ENCODE results near the gene TAS2R43. TPM values are rescaled to one million over a fixed set of nuclear protein-coding genes. Genes with fewer than 3 reads are reported as not detected.
"Not testable (repeated sequence)": the region's sequence is repeated elsewhere in the genome, so short reads cannot be mapped to it uniquely, and the experiment has no call there.

TAS2R43 gene
- total RNA-seq, 1 donor from 2014 or later, result 0.52 TPM

GRCh38 chr12:11130382-11130781 lies 38.3 kb upstream of the TAS2R43 start:
- TF ChIP-seq EZH2 (IDR thresholded peaks at IDR 0.05; ENCODE audit: insufficient read depth, low read length), result no peak
- TF ChIP-seq CTCF (IDR thresholded peaks at IDR 0.05; ENCODE audit: insufficient read depth, low read depth, low read length), result no peak
- Histone ChIP-seq H3K9ac (ENCODE audit: low read length) (no peak overlapping the region), H3K9me3 (ENCODE audit: insufficient read depth, low read depth, low read length) (no peaks in the 10 kb centered on the region), H3K36me3 (ENCODE audit: insufficient read depth, low read length) (no peaks in the 10 kb centered on the region), H3K4me2 (ENCODE audit: low read length) (no peak overlapping the region), H3K4me3 (ENCODE audit: insufficient read depth, low read depth, low read length) (no peak overlapping the region), H3K4me1 (ENCODE audit: insufficient read depth, low read length) (no peaks in the 10 kb centered on the region), H2AFZ (ENCODE audit: low read depth, low read length) (no peak overlapping the region), H3K27me3 (ENCODE audit: insufficient read depth, low read length) (no peaks in the 10 kb centered on the region), H3K79me2 (ENCODE audit: insufficient read depth, low read length) (peaks cover 85% of the 10 kb centered on the region), H4K20me1 (ENCODE audit: insufficient read depth, low read length) (peaks cover 38% of the 10 kb centered on the region), H3K27ac (ENCODE audit: low read depth, low read length) (no peak overlapping the region)
- Mint-ChIP-seq H3K36me3 (ENCODE audit: low read depth, unreplicated experiment) (peaks cover 10% of the 10 kb centered on the region), H3K27me3 (ENCODE audit: low read depth, unreplicated experiment) (no peaks in the 10 kb centered on the region), H3K9me3 (ENCODE audit: unreplicated experiment) (no peaks in the 10 kb centered on the region), H3K4me1 (ENCODE audit: low read depth, unreplicated experiment) (peaks cover 2% of the 10 kb centered on the region), H3K27ac (ENCODE audit: unreplicated experiment) (no peak overlapping the region), H3K4me3 (ENCODE audit: unreplicated experiment) (no peak overlapping the region)
- DNase-seq (ENCODE audit: low read depth) (no peak), FAIRE-seq (no peak)

GRCh38 chr12:11114130-11114529 lies 22.0 kb upstream of the TAS2R43 start:
- H3K4me1 ChIP-seq (ENCODE audit: insufficient read depth, low read length); H3K36me3 Mint-ChIP-seq (ENCODE audit: low read depth, unreplicated experiment); H3K9ac ChIP-seq (ENCODE audit: low read length); H3K36me3 ChIP-seq (ENCODE audit: insufficient read depth, low read length); H3K4me3 ChIP-seq (ENCODE audit: insufficient read depth, low read depth, low read length); H2AFZ ChIP-seq (ENCODE audit: low read depth, low read length); H3K27me3 Mint-ChIP-seq (ENCODE audit: low read depth, unreplicated experiment); H3K9me3 ChIP-seq (ENCODE audit: insufficient read depth, low read depth, low read length); H3K4me2 ChIP-seq (ENCODE audit: low read length); H3K9me3 Mint-ChIP-seq (ENCODE audit: unreplicated experiment); H3K27ac Mint-ChIP-seq (ENCODE audit: unreplicated experiment); H3K4me3 Mint-ChIP-seq (ENCODE audit: unreplicated experiment); H3K27ac ChIP-seq (ENCODE audit: low read depth, low read length); DNase-seq (ENCODE audit: low read depth); H3K27me3 ChIP-seq (ENCODE audit: insufficient read depth, low read length); FAIRE-seq: not testable (repeated sequence)
- H3K79me2 ChIP-seq (ENCODE audit: insufficient read depth, low read length), result peaks cover 90% of the 10 kb centered on the region
- H4K20me1 ChIP-seq (ENCODE audit: insufficient read depth, low read length), result peaks cover 44% of the 10 kb centered on the region
- H3K4me1 Mint-ChIP-seq (ENCODE audit: low read depth, unreplicated experiment), result peaks cover 13% of the 10 kb centered on the region

GRCh38 chr12:11111213-11111612 lies 19.1 kb upstream of the TAS2R43 start:
- not testable (repeated sequence) for H2AFZ ChIP-seq (ENCODE audit: low read depth, low read length); FAIRE-seq; H3K36me3 ChIP-seq (ENCODE audit: insufficient read depth, low read length); H3K9ac ChIP-seq (ENCODE audit: low read length); H3K4me1 ChIP-seq (ENCODE audit: insufficient read depth, low read length); H3K27ac ChIP-seq (ENCODE audit: low read depth, low read length); H3K4me3 ChIP-seq (ENCODE audit: insufficient read depth, low read depth, low read length); H3K9me3 Mint-ChIP-seq (ENCODE audit: unreplicated experiment); H3K27me3 ChIP-seq (ENCODE audit: insufficient read depth, low read length); H3K27me3 Mint-ChIP-seq (ENCODE audit: low read depth, unreplicated experiment); H3K4me2 ChIP-seq (ENCODE audit: low read length); H3K9me3 ChIP-seq (ENCODE audit: insufficient read depth, low read depth, low read length); DNase-seq (ENCODE audit: low read depth); H3K4me3 Mint-ChIP-seq (ENCODE audit: unreplicated experiment); H3K4me1 Mint-ChIP-seq (ENCODE audit: low read depth, unreplicated experiment)
- Mint-ChIP-seq H3K27ac (ENCODE audit: unreplicated experiment) (peak overlapping the region; percentile 37), H3K36me3 (ENCODE audit: low read depth, unreplicated experiment) (peaks cover 18% of the 10 kb centered on the region)
- peaks cover 94% of the 10 kb centered on the region for H3K79me2 ChIP-seq (ENCODE audit: insufficient read depth, low read length)
- peaks cover 42% of the 10 kb centered on the region for H4K20me1 ChIP-seq (ENCODE audit: insufficient read depth, low read length)

- Mint-ChIP-seq H3K9me3 (ENCODE audit: unreplicated experiment) (peaks cover 8% of the 10 kb centered on the region), H3K27ac (ENCODE audit: unreplicated experiment) (no peak overlapping the region), H3K4me3 (ENCODE audit: unreplicated experiment) (no peak overlapping the region), H3K27me3 (ENCODE audit: low read depth, unreplicated experiment) (no peaks in the 10 kb centered on the region), H3K4me1 (ENCODE audit: low read depth, unreplicated experiment) (peaks cover 7% of the 10 kb centered on the region), H3K36me3 (ENCODE audit: low read depth, unreplicated experiment) (peaks cover 18% of the 10 kb centered on the region)
- no peak overlapping the region for H2AFZ ChIP-seq (ENCODE audit: low read depth, low read length)
- H3K9me3 ChIP-seq (ENCODE audit: insufficient read depth, low read depth, low read length), result no peaks in the 10 kb centered on the region
- FAIRE-seq, result no peak
- peaks cover 79% of the 10 kb centered on the region for H3K79me2 ChIP-seq (ENCODE audit: insufficient read depth, low read length)
- no peak for DNase-seq (ENCODE audit: low read depth)
- no peak overlapping the region for H3K27ac ChIP-seq (ENCODE audit: low read depth, low read length)
- peaks cover 31% of the 10 kb centered on the region for H4K20me1 ChIP-seq (ENCODE audit: insufficient read depth, low read length)
- H3K9ac ChIP-seq (ENCODE audit: low read length), result no peak overlapping the region
- no peaks in the 10 kb centered on the region for H3K4me1 ChIP-seq (ENCODE audit: insufficient read depth, low read length)
- H3K27me3 ChIP-seq (ENCODE audit: insufficient read depth, low read length), result no peaks in the 10 kb centered on the region
- H3K4me3 ChIP-seq (ENCODE audit: insufficient read depth, low read depth, low read length), result no peak overlapping the region
- TF ChIP-seq EZH2 (IDR thresholded peaks at IDR 0.05; ENCODE audit: insufficient read depth, low read length) (no peak), CTCF (IDR thresholded peaks at IDR 0.05; ENCODE audit: insufficient read depth, low read depth, low read length) (no peak)
- no peak overlapping the region for H3K4me2 ChIP-seq (ENCODE audit: low read length)
- no peaks in the 10 kb centered on the region for H3K36me3 ChIP-seq (ENCODE audit: insufficient read depth, low read length)
Measured at GRCh38 chr12:11108862-11109261, 16.7 kb upstream of the TAS2R43 start.

Data from astrocyte (in vitro differentiated cells and primary cell).